ENCODE results near the gene ENHO. TPM values are rescaled to one million over a fixed set of nuclear protein-coding genes. Genes with fewer than 3 reads are reported as not detected.

Gene ENHO
- total and polyA plus RNA-seq, 2 of the 8 experiments (the other 6 are each of a cell fraction or from before 2014, with no cell fraction given): 12.2 to 49.4 TPM

DNA sequence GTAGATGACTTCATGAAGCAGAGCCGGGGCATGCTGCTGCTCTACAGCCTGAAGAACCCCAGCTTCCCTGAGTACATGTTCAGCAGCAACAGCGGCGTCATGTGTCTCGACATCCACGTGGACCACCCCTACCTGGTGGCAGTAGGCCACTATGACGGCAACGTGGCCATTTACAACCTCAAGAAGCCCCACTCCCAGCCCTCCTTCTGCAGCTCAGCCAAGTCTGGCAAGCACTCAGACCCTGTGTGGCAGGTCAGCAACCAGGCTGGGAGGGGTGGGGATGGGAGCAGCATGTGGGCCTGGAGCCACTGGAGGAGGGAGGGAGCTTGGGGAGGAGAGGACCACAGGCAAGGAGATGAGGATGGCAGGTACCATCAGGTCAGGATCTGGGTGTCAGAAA lies 16.2 kb downstream of the ENHO start:
- H3K23ac ChIP-seq (ENCODE audit: insufficient read length): no peak overlapping the region
- no peak overlapping the region for H2BK20ac ChIP-seq (ENCODE audit: low read length)
- H3K14ac ChIP-seq (ENCODE audit: insufficient read length): no peak overlapping the region
- FAIRE-seq (no peak), DNase-seq (ENCODE audit: low read depth in 1 of 2, low spot score in 2 of 2) (no peak)
- no peak overlapping the region for H3K9ac ChIP-seq (replicated peaks in 1 of 4; ENCODE audit: extremely low read depth in 1 of 4, low read depth in 3 of 4, low read length in 3 of 4)
- H4K91ac ChIP-seq (replicated peaks; ENCODE audit: insufficient read length, low read length): no peak overlapping the region
- H3K56ac ChIP-seq (replicated peaks; ENCODE audit: insufficient read length, low read depth, low read length): no peak overlapping the region
- H3K4ac ChIP-seq (replicated peaks; ENCODE audit: insufficient read length, low read depth, low read length): no peak overlapping the region
- WGBS, 2 experiments (ENCODE audit: extremely low coverage in 1 of 2, insufficient coverage in 1 of 2, insufficient read length in 1 of 2, insufficient replicate concordance in 2 of 2, low coverage in 1 of 2, low lambda C conversion rate in 2 of 2, missing lambda C conversion rate in 1 of 2): 82% methylated on average over 7 of the region's 7 CpGs; no CpG with 5 or more reads in 1 of the 2 experiments
- H4K8ac ChIP-seq (ENCODE audit: extremely low read depth, insufficient read depth, low read length): no peak overlapping the region
- H3K18ac ChIP-seq (ENCODE audit: extremely low read depth, low read length): no peak overlapping the region
- ChIA-PET POLR2A (ENCODE audit: partially characterized antibody) (no interaction called here), CTCF (ENCODE audit: partially characterized antibody) (interaction anchor here (0.9 to 8.0 kb wide), 9 partner anchors 10 to 102 kb away, joined by 4 to 90 read pairs (median 7); no protein-coding TSS in a partner anchor)
- H3K79me2 ChIP-seq (ENCODE audit: control insufficient read depth in 1 of 2, insufficient read depth in 2 of 2, low read length in 2 of 2): no peaks in the 10 kb centered on the region
- H3K36me3 ChIP-seq (ENCODE audit: control insufficient read depth in 2 of 4, insufficient read depth in 4 of 4, low read length in 3 of 4): no peaks in the 10 kb centered on the region
- H2AFZ ChIP-seq (ENCODE audit: low read length): no peak overlapping the region
- no peaks in the 10 kb centered on the region for H3K79me1 ChIP-seq (ENCODE audit: low read depth, low read length)
- no peak overlapping the region for H2BK12ac ChIP-seq (ENCODE audit: low read depth, low read length)
- H3K4me3 ChIP-seq (ENCODE audit: extremely low read depth in 1 of 4, insufficient read depth in 2 of 4, low read depth in 3 of 4, low read length in 4 of 4): no peak overlapping the region
- no peak overlapping the region for H3K27ac ChIP-seq (ENCODE audit: low read depth, low read length)
- peak overlapping the region; percentile 88; the same call in 1 of the 2 replicates for H2BK15ac ChIP-seq (ENCODE audit: low read length)
- H2AK5ac ChIP-seq (ENCODE audit: low read depth, low read length): no peak overlapping the region
- H4K5ac ChIP-seq (ENCODE audit: insufficient read length, low read depth, low read length): no peak overlapping the region
- H3K9me3 ChIP-seq (ENCODE audit: insufficient read depth in 2 of 2, low read depth in 1 of 2, low read length in 1 of 2): no peaks in the 10 kb centered on the region
- no peak overlapping the region for H2BK5ac ChIP-seq (ENCODE audit: low read depth, low read length)
- H3K23me2 ChIP-seq (ENCODE audit: low read depth, low read length): no peaks in the 10 kb centered on the region
- H3K27me3 ChIP-seq (replicated peaks in 1 of 4; ENCODE audit: control insufficient read depth in 3 of 4, extremely low read depth in 1 of 4, insufficient read depth in 3 of 4, low read length in 3 of 4): no peaks in the 10 kb centered on the region
- H3K4me1 ChIP-seq (replicated peaks in 1 of 4; ENCODE audit: control insufficient read depth in 3 of 4, insufficient read depth in 4 of 4, low read length in 3 of 4): peaks cover 0 to 11% (median 6%) of the 10 kb centered on the region in 4 experiments; a peak in 3 of 7 replicates
- H2BK120ac ChIP-seq (replicated peaks; ENCODE audit: low read depth, low read length): no peak overlapping the region
- H4K20me1 ChIP-seq (replicated peaks in 1 of 2; ENCODE audit: control insufficient read depth in 1 of 2, insufficient read depth in 2 of 2, low read length in 2 of 2): no peaks in the 10 kb centered on the region
- no peak overlapping the region for H3K4me2 ChIP-seq (ENCODE audit: insufficient read depth in 1 of 2, low read depth in 2 of 2, low read length in 2 of 2)
- TF ChIP-seq TCF12 (IDR thresholded peaks at IDR 0.05; ENCODE audit: low read depth, low read length) (no peak), BCL11A (IDR thresholded peaks at IDR 0.05; ENCODE audit: low read depth in 2 of 2, low read length in 2 of 2) (no peak), SIRT6 (IDR thresholded peaks at IDR 0.05; ENCODE audit: low read length) (no peak), SAP30 (IDR thresholded peaks at IDR 0.05; ENCODE audit: insufficient read depth, insufficient replicate concordance, low read length) (no peak), GABPA (IDR thresholded peaks at IDR 0.05; ENCODE audit: borderline replicate concordance, insufficient read depth, low read length) (no peak), TEAD4 (IDR thresholded peaks at IDR 0.05; ENCODE audit: low read depth, low read length) (no peak), ZNF274 (IDR thresholded peaks at IDR 0.05; ENCODE audit: borderline replicate concordance, extremely low read depth, low read length) (no peak), GTF2F1 (IDR thresholded peaks at IDR 0.05; ENCODE audit: borderline replicate concordance, low read depth, low read length) (no peak), BACH1 (IDR thresholded peaks at IDR 0.05; ENCODE audit: low read length) (no peak), SRF (IDR thresholded peaks at IDR 0.05; ENCODE audit: low read depth, low read length) (no peak), EGR1 (IDR thresholded peaks at IDR 0.05; ENCODE audit: borderline replicate concordance, low read depth, low read length) (no peak), RAD21 (IDR thresholded peaks at IDR 0.05 in 1 of 2, conservative IDR thresholded peaks at IDR 0.05 in 1 of 2; ENCODE audit: low read depth in 2 of 2, low read length in 2 of 2) (no peak), TAF1 (IDR thresholded peaks at IDR 0.05; ENCODE audit: low read depth, low read length) (no peak), JUND (IDR thresholded peaks at IDR 0.05; ENCODE audit: low read length) (no peak), CTBP2 (IDR thresholded peaks at IDR 0.05; ENCODE audit: borderline replicate concordance, insufficient read depth, insufficient read length, low read length) (no peak)
